Neuronal stem cell (in vitro differentiated cells): ENCODE results near the gene SBSN.

ENCODE experiments used
- DNase-seq: peaks from one replicate; pipeline ENCODE4 v3.0.0-alpha.2; 2013; ENCODE audit warnings: low spot score
- H2AFZ ChIP-seq: one replicate; pipeline ENCODE4 v1.6.1; 2013; ENCODE audit warnings: mild to moderate bottlenecking, low read length, inconsistent platforms
- H2AK5ac ChIP-seq: 2 replicates; pipeline ENCODE4 v1.6.1; 2013; ENCODE audit warnings: low read depth, mild to moderate bottlenecking, inconsistent platforms, low read length, moderate library complexity, mixed read lengths
- H2BK120ac ChIP-seq: 2 replicates; pipeline ENCODE4 v1.6.1; 2013; ENCODE audit warnings: low read depth, mild to moderate bottlenecking, inconsistent platforms, low read length, moderate library complexity, mixed read lengths
- H2BK12ac ChIP-seq: one replicate; pipeline ENCODE4 v1.6.1; 2013; ENCODE audit warnings: low read length, inconsistent platforms
- H2BK15ac ChIP-seq: 2 replicates; pipeline ENCODE4 v1.6.1; 2013; ENCODE audit warnings: mild to moderate bottlenecking, low read length, inconsistent platforms, mixed read lengths
- H2BK5ac ChIP-seq: one replicate; pipeline ENCODE4 v1.6.1; 2013; ENCODE audit warnings: inconsistent platforms, mild to moderate bottlenecking, low read length, moderate library complexity
- H3K14ac ChIP-seq: one replicate; pipeline ENCODE4 v1.6.1; 2013; ENCODE audit warnings: low read length, inconsistent platforms
- H3K18ac ChIP-seq: 2 replicates; pipeline ENCODE4 v1.6.1; 2013; ENCODE audit warnings: low read length, inconsistent platforms
- H3K23ac ChIP-seq: 2 replicates; pipeline ENCODE4 v1.6.1; 2013; ENCODE audit warnings: low read depth, mild to moderate bottlenecking, mixed read lengths, low read length, inconsistent platforms; ENCODE audit not compliant: poor library complexity
- H3K27ac ChIP-seq: replicated peaks from 3 replicates; pipeline ENCODE4 v1.5.1; 2013; ENCODE audit warnings: low read length, inconsistent platforms
- H3K27me3 ChIP-seq, 3 experiments: 2 replicates each; pipeline ENCODE4 v1.6.1; 2013; ENCODE audit warnings: low read length in 3 of 3, mild to moderate bottlenecking in 2 of 3, inconsistent platforms in 1 of 3, low read depth in 1 of 3, mixed read lengths in 1 of 3, moderate library complexity in 1 of 3; ENCODE audit not compliant: control insufficient read depth in 3 of 3, insufficient read depth in 3 of 3
- H3K36me3 ChIP-seq, 2 donors: replicated peaks in 1 of 2; 2 replicates each; pipeline ENCODE4 v1.6.1; 2013; ENCODE audit warnings: low read length in 2 of 2; ENCODE audit not compliant: control insufficient read depth in 2 of 2, insufficient read depth in 2 of 2
- H3K4ac ChIP-seq: 2 replicates; pipeline ENCODE4 v1.6.1; 2013; ENCODE audit warnings: inconsistent platforms, mild to moderate bottlenecking, low read length, moderate library complexity
- H3K4me1 ChIP-seq, 2 donors: 1 replicate in 1 of 2; 2 replicates in 1 of 2; pipeline ENCODE4 v1.6.1; 2013; ENCODE audit warnings: low read length in 2 of 2, low read depth in 1 of 2; ENCODE audit not compliant: control insufficient read depth in 2 of 2, insufficient read depth in 1 of 2
- H3K4me2 ChIP-seq: one replicate; pipeline ENCODE4 v1.6.1; 2013; ENCODE audit warnings: mild to moderate bottlenecking, low read length, inconsistent platforms; ENCODE audit not compliant: insufficient read depth, poor library complexity, severe bottlenecking
- H3K4me3 ChIP-seq, 2 donors: 2 replicates each; pipeline ENCODE4 v1.5.1; 2013; ENCODE audit warnings: low read length in 2 of 2, mild to moderate bottlenecking in 2 of 2, inconsistent platforms in 1 of 2, moderate library complexity in 1 of 2
- H3K79me1 ChIP-seq: one replicate; pipeline ENCODE4 v1.6.1; 2013; ENCODE audit warnings: low read depth, mild to moderate bottlenecking, inconsistent platforms, low read length, moderate library complexity
- H3K9ac ChIP-seq: one replicate; pipeline ENCODE4 v1.6.1; 2013; ENCODE audit warnings: mild to moderate bottlenecking, low read depth, low read length, inconsistent platforms; ENCODE audit not compliant: poor library complexity
- H3K9me3 ChIP-seq, 2 donors: replicated peaks in 1 of 2; 2 replicates each; pipeline versions ENCODE3 to v1.6.1; 2013; ENCODE audit warnings: low read length in 2 of 2, mild to moderate bottlenecking in 2 of 2, inconsistent platforms in 1 of 2, low read depth in 1 of 2, mixed read lengths in 1 of 2, moderate library complexity in 1 of 2; ENCODE audit not compliant: control insufficient read depth in 2 of 2, insufficient read depth in 1 of 2
- H4K8ac ChIP-seq: one replicate; pipeline ENCODE4 v1.6.1; 2013; ENCODE audit warnings: low read depth, mild to moderate bottlenecking, inconsistent platforms, low read length, moderate library complexity
- H4K91ac ChIP-seq: one replicate; pipeline ENCODE4 v1.6.1; 2013; ENCODE audit warnings: low read length, low read depth, mild to moderate bottlenecking, inconsistent platforms; ENCODE audit not compliant: poor library complexity
- WGBS, 2 donors: extraction: QIAGEN DNeasy Blood & Tissue Kit; methylation state at CpG; one replicate each; pipeline ENCODE4 v1.1.7; 2013; ENCODE audit warnings: missing lambda C conversion rate in 2 of 2, mixed read lengths in 1 of 2; ENCODE audit not compliant: insufficient read length in 2 of 2, insufficient replicate concordance in 1 of 2; ENCODE audit errors: extremely low coverage in 2 of 2; 5-methylcytosine and 5-hydroxymethylcytosine counted together

SBSN gene

DNA sequence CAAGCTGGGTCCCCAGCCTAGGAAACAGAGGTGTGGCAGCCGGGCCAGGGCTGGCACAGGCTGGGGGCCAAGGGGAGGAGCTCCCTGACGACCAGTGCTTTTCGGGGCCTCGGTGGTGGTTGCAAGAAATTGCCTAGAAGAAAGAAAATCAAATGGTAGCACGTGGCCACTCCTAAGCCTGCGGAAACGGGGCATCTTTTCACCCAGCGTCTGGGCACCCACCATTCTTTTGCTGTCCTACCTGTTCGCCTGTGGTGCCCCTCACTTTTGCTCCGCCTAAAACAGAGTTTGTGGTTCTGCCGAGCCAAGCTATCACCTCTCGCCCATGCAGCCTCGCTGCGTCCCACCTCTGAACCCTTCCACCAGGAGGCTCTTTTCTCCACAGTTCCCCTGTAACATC, 30.7 kb downstream of the SBSN start:
- Histone ChIP-seq H3K79me1 (peaks cover 4% of the 10 kb centered on the region), H3K27me3 (peaks cover 0 to 64% (median 0%) of the 10 kb centered on the region in 3 experiments), H3K4me2 (no peak overlapping the region), H3K27ac (no peak overlapping the region), H3K23ac (no peak overlapping the region), H3K36me3 (peaks cover 0 to 13% of the 10 kb centered on the region in 2 donors), H3K4me1 (peaks cover 0 to 2% of the 10 kb centered on the region in 2 donors), H4K91ac (no peak overlapping the region), H2AK5ac (no peak overlapping the region), H3K14ac (no peak overlapping the region), H2BK120ac (no peak overlapping the region), H3K9ac (peak overlapping the region; percentile 14), H3K18ac (no peak overlapping the region), H2BK12ac (no peak overlapping the region), H2AFZ (no peak overlapping the region), H4K8ac (no peak overlapping the region), H2BK15ac (no peak overlapping the region), H3K4me3 (no peak overlapping the region), H3K4ac (no peak overlapping the region), H2BK5ac (no peak overlapping the region), H3K9me3 (no peaks in the 10 kb centered on the region)
- no CpG with 5 or more reads among the region's 14 CpGs for WGBS, 2 donors
- no peak for DNase-seq

DNA sequence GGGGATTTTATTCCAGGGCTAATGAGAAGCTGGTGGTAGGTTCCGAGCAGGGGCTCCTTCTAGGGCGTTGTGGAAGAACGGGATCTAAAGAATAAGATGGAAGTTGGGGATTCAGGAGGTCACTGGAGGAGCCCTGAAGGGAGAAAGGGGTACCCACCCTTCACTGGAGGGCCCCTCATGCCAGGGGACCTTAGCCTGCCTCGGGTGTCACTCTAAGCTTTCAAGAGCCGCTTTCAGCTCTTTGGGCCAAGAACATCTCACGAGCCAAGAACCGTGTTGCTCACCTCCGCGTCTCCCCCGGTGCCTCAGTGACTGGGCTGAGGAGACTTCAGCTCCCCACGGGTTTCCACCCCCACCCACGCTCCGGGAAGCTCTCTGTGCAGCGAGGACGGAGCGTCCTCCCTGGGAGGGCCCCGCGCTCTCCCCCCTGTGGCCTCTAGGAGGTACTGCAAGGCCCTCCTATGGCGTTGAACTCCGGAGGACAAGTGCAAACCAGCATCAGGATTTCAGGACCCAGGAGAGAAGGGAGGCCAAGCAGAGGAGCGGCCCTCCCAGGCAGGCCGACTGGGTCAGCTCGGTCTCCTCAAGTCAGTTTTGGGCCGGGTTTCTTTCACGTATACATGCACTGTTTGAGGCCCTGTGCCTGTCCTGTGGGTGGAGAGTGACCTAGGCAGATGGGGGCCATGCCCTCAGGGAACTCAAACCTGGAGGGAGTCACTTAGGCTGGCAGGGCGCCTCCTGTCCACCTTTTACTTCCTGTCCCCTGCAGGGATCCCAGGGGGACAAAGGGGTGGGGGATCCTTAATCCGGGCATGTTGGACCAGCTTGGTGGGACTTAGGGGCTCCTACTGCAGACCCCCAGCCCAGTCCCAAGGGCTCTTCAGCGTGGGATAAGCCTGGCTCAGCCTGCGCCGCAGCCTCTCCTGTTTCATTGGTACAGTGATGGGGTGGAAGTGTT, 32.7 kb downstream of the SBSN start:
- peaks cover 0 to 7% of the 10 kb centered on the region in 2 donors for H3K36me3 ChIP-seq
- peaks cover 0 to 61% (median 0%) of the 10 kb centered on the region in 3 experiments for H3K27me3 ChIP-seq
- H3K9ac ChIP-seq, result peak overlapping the region; percentile 51
- H3K27ac ChIP-seq, result no peak overlapping the region
- no peak overlapping the region for H3K4ac ChIP-seq
- no peak overlapping the region for H2BK5ac ChIP-seq
- no CpG with 5 or more reads among the region's 30 CpGs for WGBS, 2 donors
- H2AFZ ChIP-seq, result peak overlapping the region; percentile 67
- no peak overlapping the region for H2BK120ac ChIP-seq
- peak overlapping the region; percentile 72 for H3K18ac ChIP-seq
- H3K4me3 ChIP-seq, result no peak overlapping the region
- H3K79me1 ChIP-seq, result no peaks in the 10 kb centered on the region
- DNase-seq, result peak; percentile 51
- H2AK5ac ChIP-seq, result no peak overlapping the region
- H3K14ac ChIP-seq, result no peak overlapping the region
- H3K9me3 ChIP-seq, result no peaks in the 10 kb centered on the region
- no peak overlapping the region for H4K91ac ChIP-seq
- no peak overlapping the region for H2BK12ac ChIP-seq
- H4K8ac ChIP-seq, result no peak overlapping the region
- peak overlapping the region; percentile 1 for H3K23ac ChIP-seq
- H3K4me1 ChIP-seq, result peaks cover 0 to 2% of the 10 kb centered on the region in 2 donors
- no peak overlapping the region for H3K4me2 ChIP-seq
- H2BK15ac ChIP-seq, result no peak overlapping the region

DNA sequence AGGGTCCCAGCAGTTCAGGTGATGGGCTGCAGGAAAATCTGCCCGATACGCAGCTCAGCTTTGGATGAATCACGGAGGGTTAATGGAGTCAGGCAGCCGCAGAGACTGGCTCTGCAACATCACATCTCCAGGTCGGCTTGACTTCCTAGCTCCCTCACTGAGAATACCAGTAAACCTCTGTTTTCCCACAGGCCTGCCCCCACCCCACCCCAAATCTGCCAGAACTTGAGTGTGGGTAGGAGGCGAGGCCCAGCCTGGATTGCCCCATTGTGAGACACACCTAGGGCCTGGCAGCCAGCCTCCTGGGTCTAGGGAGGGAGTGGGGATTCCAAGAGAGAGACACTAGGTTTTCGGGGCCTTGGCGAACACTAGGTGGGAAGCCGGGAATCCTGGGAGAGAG, 34.1 kb downstream of the SBSN start:
- no CpG with 5 or more reads among the region's 9 CpGs for WGBS, 2 donors

DNA sequence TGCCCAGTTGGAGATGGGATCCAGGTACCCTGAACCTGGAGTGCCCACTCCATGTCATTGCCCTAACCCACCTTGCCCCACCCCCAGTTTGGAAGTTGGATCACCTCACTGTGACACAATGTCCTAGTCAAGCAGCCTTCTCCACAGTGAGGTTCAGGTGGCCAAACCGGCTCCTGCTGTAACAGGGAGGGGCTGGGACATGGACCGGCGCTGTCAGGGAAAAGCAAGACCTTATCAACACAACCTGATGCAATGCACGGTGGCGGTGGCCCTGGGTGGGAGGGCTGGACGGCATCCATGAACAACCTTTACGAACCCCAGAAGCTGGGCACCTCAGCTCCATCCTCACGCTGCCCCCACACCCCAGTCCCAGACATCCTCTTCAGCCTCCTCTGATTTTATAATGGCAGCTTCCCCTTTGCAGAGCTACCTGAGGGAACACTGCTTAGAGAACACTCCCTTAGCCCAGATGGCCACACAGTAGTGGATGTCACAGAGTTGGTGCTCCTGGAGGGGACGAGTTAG, 36.2 kb downstream of the SBSN start:
- H3K4me2 ChIP-seq, result no peak overlapping the region
- no peak overlapping the region for H2BK5ac ChIP-seq
- no peak for DNase-seq
- H3K23ac ChIP-seq, result peak overlapping the region; percentile 35
- H3K9me3 ChIP-seq, result no peaks in the 10 kb centered on the region
- H3K27me3 ChIP-seq, result peaks cover 0 to 58% (median 0%) of the 10 kb centered on the region in 3 experiments
- peak overlapping the region; percentile 32 for H3K14ac ChIP-seq
- peaks cover 0 to 2% of the 10 kb centered on the region in 2 donors for H3K4me1 ChIP-seq
- no peaks in the 10 kb centered on the region for H3K36me3 ChIP-seq
- no peak overlapping the region for H3K27ac ChIP-seq
- peak overlapping the region; percentile 27 for H3K9ac ChIP-seq
- no peak overlapping the region for H2AFZ ChIP-seq
- H3K4ac ChIP-seq, result no peak overlapping the region
- H2BK120ac ChIP-seq, result no peak overlapping the region
- H2BK15ac ChIP-seq, result no peak overlapping the region
- H3K79me1 ChIP-seq, result no peaks in the 10 kb centered on the region
- peak overlapping the region; percentile 11 for H2AK5ac ChIP-seq
- peak overlapping the region; percentile 16 for H3K18ac ChIP-seq
- no CpG with 5 or more reads among the region's 9 CpGs for WGBS, 2 donors
- no peak overlapping the region for H4K91ac ChIP-seq
- no peak overlapping the region for H2BK12ac ChIP-seq
- no peak overlapping the region for H3K4me3 ChIP-seq
- H4K8ac ChIP-seq, result no peak overlapping the region

More for the DNA sequence above, 34.1 kb downstream of the SBSN start:
- Histone ChIP-seq H4K91ac (no peak overlapping the region), H3K4me3 (no peak overlapping the region), H2BK120ac (no peak overlapping the region), H3K14ac (no peak overlapping the region), H3K18ac (no peak overlapping the region), H3K4me2 (no peak overlapping the region), H3K9me3 (no peaks in the 10 kb centered on the region), H2BK15ac (no peak overlapping the region), H3K27ac (no peak overlapping the region), H3K27me3 (peaks cover 0 to 51% (median 0%) of the 10 kb centered on the region in 3 experiments), H3K36me3 (peaks cover 0 to 5% of the 10 kb centered on the region in 2 donors), H4K8ac (no peak overlapping the region), H2AFZ (peak overlapping the region; percentile 3), H3K9ac (no peak overlapping the region), H3K23ac (no peak overlapping the region), H2BK5ac (no peak overlapping the region), H2BK12ac (no peak overlapping the region), H3K4ac (no peak overlapping the region), H3K4me1 (peaks cover 0 to 2% of the 10 kb centered on the region in 2 donors), H2AK5ac (no peak overlapping the region), H3K79me1 (no peaks in the 10 kb centered on the region)
- DNase-seq, result no peak
